Measurements from ENCODE around the gene IMPDH2.

IMPDH2 gene

DNA sequence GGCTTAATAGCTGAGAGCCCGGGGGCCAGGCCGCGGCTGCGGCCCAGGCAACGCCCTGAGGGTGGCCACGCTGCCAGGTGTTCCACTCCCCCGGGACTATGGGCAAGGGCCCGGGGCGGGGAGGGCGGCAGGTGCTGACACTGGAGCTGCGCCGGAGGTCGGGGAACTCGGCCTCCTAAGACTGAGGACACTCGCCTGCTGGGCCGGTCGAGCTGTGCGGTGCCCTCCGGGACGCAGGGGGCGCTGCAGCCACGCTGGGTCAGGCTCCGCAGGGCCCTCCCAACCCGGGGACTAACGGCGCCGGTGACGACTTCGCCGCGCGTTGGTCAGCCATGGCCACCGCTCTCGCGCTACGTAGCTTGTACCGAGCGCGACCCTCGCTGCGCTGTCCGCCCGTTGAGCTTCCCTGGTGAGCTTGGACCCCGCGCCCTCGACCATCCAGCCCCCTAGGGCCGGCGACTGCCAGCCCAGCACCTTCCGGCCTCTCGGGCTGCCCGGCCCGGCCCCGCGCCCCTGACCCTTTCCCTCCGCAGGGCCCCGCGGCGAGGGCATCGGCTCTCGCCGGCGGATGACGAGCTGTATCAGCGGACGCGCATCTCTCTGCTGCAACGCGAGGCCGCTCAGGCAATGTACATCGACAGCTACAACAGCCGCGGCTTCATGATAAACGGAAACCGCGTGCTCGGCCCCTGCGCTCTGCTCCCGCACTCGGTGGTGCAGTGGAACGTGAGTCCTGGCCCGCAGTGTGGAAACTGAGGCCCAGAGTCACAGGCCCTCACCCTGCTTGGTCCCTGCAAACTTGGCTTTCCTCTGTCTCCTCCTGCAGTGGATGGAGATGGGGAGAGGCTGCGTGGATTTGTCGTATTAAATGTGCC lies 7.1 kb downstream of the IMPDH2 start, which contains the start of gene NDUFAF3:
Gene NDUFAF3, plus strand, starts transcription at position 309 of the 875 bp plus-strand sequence. Its CDS starts 24 bp downstream, at position 333.
- Histone ChIP-seq H3K27ac (ENCODE audit: insufficient read depth, low read depth, low read length, poor library complexity, severe bottlenecking) (peak within 1 kb of the TSS; percentile 97), H3K4me1 (ENCODE audit: control insufficient read depth, insufficient read depth, low read length) (peaks cover 18% of the 10 kb centered on the region), H3K9me3 (ENCODE audit: control insufficient read depth, low read length) (no peaks in the 10 kb centered on the region), H3K27me3 (ENCODE audit: control insufficient read depth, insufficient read depth, low read length, poor library complexity, severe bottlenecking) (no peaks in the 10 kb centered on the region), H3K36me3 (ENCODE audit: control insufficient read depth, insufficient read depth, low read length) (peaks cover 26% of the 10 kb centered on the region), H3K4me3 (ENCODE audit: insufficient read depth, low read depth, low read length) (peak within 1 kb of the TSS; percentile 97)
- 0% methylated on average over 83 of the region's 83 CpGs for WGBS, 2 experiments

DNA sequence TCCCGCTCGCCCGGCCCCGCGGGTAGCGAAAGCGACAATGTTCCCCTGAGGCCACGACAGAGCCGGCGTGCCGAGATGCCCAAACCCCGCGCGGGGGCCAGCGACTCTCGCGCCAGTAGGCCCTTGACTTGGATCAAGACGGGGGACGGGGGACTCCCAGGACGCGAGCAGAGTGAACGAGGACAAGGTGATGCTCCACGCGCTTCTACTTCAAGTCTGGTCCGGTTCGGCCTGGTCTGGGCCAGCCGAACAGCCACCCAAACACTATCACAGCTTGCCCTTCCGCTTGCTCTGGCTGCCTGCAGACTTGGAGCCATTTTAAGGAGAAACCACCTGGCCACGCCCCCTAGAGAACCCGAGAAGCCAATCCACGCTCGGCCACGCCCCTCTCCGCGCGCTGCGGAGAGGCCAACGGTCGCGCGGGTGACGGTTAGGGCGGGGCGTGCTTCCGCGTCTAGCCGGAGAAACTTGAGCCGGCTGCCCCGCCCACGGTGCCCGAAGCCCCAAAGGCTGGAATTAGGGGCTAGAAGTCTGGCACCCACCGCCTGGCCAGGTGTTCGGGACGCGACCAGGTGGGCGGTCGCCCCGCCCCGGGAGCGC lies 7.9 kb downstream of the IMPDH2 start:
- H3K27ac ChIP-seq (ENCODE audit: insufficient read depth, low read depth, low read length, poor library complexity, severe bottlenecking) = peak overlapping the region; percentile 97
- no peaks in the 10 kb centered on the region for H3K9me3 ChIP-seq (ENCODE audit: control insufficient read depth, low read length)
- WGBS, 2 experiments = 0 to 1% methylated on average over 60 of the region's 60 CpGs
- no peaks in the 10 kb centered on the region for H3K27me3 ChIP-seq (ENCODE audit: control insufficient read depth, insufficient read depth, low read length, poor library complexity, severe bottlenecking)
- peak overlapping the region; percentile 97 for H3K4me3 ChIP-seq (ENCODE audit: insufficient read depth, low read depth, low read length)
- H3K36me3 ChIP-seq (ENCODE audit: control insufficient read depth, insufficient read depth, low read length) = peaks cover 27% of the 10 kb centered on the region
- H3K4me1 ChIP-seq (ENCODE audit: control insufficient read depth, insufficient read depth, low read length) = peaks cover 18% of the 10 kb centered on the region

DNA sequence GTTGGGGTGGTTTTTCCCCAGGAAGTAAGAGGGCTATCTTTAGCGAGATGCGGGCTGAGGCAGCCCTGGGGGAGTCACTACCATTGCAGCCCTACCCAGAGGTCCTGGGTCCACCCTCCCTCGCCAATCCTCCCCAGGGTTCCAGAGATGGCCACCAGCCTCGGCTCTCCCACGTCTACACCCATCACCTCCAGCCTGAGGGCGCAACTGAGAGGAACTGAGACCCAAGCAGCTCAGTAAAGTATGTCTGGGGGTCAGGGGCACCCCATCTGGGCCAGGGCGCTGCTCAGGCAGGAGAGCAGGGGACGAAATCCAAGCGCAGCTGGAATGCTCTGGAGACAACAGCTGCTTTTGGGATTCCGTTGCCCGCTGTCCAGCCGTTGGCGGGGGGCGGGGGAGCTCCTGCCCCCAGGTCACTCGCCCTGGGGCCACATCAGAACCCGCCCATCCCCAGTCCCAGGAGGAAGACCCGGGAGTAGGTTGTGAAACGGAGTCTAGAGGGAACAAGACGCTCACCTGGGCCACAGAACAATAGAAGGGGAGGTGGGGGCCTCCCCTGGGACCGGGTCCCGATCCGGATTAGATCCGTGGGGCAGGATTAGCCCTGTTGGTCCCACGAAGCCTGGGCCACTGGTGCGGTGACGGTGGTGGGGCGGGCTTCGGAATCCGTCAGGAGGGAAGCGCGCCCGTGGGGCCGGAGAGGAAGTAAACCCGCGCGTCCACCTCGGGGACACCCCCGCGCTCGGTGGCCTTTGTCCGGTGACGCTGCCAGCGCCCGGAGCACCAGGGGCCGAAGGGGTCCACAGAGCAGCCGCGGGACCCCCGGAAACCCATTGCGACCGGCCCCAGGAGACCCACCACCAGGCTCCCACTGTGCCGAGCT lies 8.6 kb downstream of the IMPDH2 start:
- H3K27me3 ChIP-seq (ENCODE audit: control insufficient read depth, insufficient read depth, low read length, poor library complexity, severe bottlenecking) = no peaks in the 10 kb centered on the region
- no peaks in the 10 kb centered on the region for H3K9me3 ChIP-seq (ENCODE audit: control insufficient read depth, low read length)
- peak overlapping the region; percentile 97 for H3K4me3 ChIP-seq (ENCODE audit: insufficient read depth, low read depth, low read length)
- peak overlapping the region; percentile 97 for H3K27ac ChIP-seq (ENCODE audit: insufficient read depth, low read depth, low read length, poor library complexity, severe bottlenecking)
- peaks cover 18% of the 10 kb centered on the region for H3K4me1 ChIP-seq (ENCODE audit: control insufficient read depth, insufficient read depth, low read length)
- WGBS, 2 experiments = 4 to 5% methylated on average over 51 of the region's 51 CpGs
- peaks cover 32% of the 10 kb centered on the region for H3K36me3 ChIP-seq (ENCODE audit: control insufficient read depth, insufficient read depth, low read length)

DNA sequence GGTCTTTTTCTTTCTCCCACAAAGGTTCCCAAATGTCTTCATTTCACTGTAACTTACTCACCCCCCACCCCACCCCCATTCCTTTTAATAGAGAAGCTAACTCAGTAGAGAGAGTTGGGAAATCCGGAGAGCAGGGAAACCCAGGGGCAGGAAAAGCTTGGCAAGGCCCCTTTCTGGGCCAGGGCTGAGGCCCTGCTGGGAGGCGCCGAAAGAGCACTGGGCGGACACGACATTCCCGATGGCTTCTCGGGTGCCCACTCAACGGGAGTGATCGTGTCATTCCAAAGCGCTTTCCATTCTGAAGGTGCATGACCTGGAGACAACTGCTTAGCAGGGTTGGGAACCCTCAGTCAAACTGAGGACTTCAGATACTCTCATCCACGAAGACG lies 9.3 kb downstream of the IMPDH2 start:
- H3K4me3 ChIP-seq (ENCODE audit: insufficient read depth, low read depth, low read length) = peak overlapping the region; percentile 97
- H3K27ac ChIP-seq (ENCODE audit: insufficient read depth, low read depth, low read length, poor library complexity, severe bottlenecking) = no peak overlapping the region
- H3K27me3 ChIP-seq (ENCODE audit: control insufficient read depth, insufficient read depth, low read length, poor library complexity, severe bottlenecking) = no peaks in the 10 kb centered on the region
- no peaks in the 10 kb centered on the region for H3K9me3 ChIP-seq (ENCODE audit: control insufficient read depth, low read length)
- 67 to 73% methylated on average over 12 of the region's 12 CpGs for WGBS, 2 experiments
- peaks cover 18% of the 10 kb centered on the region for H3K4me1 ChIP-seq (ENCODE audit: control insufficient read depth, insufficient read depth, low read length)
- peaks cover 35% of the 10 kb centered on the region for H3K36me3 ChIP-seq (ENCODE audit: control insufficient read depth, insufficient read depth, low read length)

DNA sequence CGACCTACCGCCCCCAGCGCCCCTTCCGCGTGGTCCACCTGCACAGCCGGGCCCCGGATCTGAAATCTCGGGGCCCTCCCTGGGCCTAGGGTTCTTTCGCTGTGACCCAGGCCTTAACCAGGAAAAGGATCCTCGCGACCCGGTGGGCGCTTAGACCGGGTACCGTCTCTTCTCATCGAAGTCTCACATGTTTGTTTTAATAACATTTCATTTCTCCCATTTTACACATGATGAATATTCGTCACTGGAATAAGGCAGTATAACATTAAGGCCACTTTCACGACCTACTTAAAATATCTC lies 10.5 kb downstream of the IMPDH2 start:
- H3K4me3 ChIP-seq (ENCODE audit: insufficient read depth, low read depth, low read length) = peak overlapping the region; percentile 90
- H3K27me3 ChIP-seq (ENCODE audit: control insufficient read depth, insufficient read depth, low read length, poor library complexity, severe bottlenecking) = no peaks in the 10 kb centered on the region
- H3K4me1 ChIP-seq (ENCODE audit: control insufficient read depth, insufficient read depth, low read length) = peaks cover 18% of the 10 kb centered on the region
- 9 to 11% methylated on average over 18 of the region's 18 CpGs for WGBS, 2 experiments
- peak overlapping the region; percentile 50 for H3K27ac ChIP-seq (ENCODE audit: insufficient read depth, low read depth, low read length, poor library complexity, severe bottlenecking)
- peaks cover 34% of the 10 kb centered on the region for H3K36me3 ChIP-seq (ENCODE audit: control insufficient read depth, insufficient read depth, low read length)
- no peaks in the 10 kb centered on the region for H3K9me3 ChIP-seq (ENCODE audit: control insufficient read depth, low read length)

DNA sequence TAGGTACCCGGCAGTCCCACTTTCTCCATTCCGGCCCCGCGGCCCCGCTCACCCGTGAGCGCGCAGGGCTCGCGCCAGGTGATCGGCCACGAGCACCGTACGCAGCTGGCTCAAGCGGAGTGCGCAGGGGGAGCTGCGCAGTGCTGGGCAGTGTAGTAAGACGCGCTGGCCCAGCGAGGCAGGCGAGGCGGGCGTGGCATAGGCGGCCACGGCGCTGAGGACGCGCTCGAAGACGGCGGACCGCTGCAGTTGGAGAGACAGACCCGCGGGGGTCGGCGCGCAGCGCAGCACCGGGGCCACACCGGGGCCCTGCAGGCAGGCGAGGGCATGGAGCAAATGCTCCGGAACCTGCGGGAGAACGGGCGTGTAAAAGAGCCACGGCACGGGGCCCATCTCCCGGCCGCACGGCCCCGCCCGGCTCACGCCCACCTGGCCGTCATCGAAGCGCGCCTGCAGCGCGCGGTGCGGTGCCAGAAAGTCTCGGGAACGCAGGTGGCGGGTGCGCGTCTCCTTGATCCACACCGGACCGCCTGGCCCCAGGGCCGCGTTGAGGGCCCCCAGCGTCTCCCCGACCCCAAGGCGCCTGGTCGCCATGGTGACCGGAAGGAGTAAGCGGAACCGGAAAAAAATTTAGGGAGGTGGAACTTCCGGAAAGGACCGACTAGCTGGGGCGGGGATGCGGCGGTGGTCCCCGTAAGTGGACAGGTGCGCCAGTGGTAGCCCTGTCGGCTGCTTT lies 11.1 kb downstream of the IMPDH2 start, which contains the start of gene DALRD3:
Gene DALRD3, minus strand, starts transcription at position 610 of the 736 bp plus-strand sequence. Its CDS starts 16 bp downstream, at position 594.
- no peaks in the 10 kb centered on the region for H3K27me3 ChIP-seq (ENCODE audit: control insufficient read depth, insufficient read depth, low read length, poor library complexity, severe bottlenecking)
- H3K4me3 ChIP-seq (ENCODE audit: insufficient read depth, low read depth, low read length) = peak within 1 kb of the TSS; percentile 90
- H3K36me3 ChIP-seq (ENCODE audit: control insufficient read depth, insufficient read depth, low read length) = peaks cover 33% of the 10 kb centered on the region
- no peaks in the 10 kb centered on the region for H3K9me3 ChIP-seq (ENCODE audit: control insufficient read depth, low read length)
- peak within 1 kb of the TSS; percentile 50 for H3K27ac ChIP-seq (ENCODE audit: insufficient read depth, low read depth, low read length, poor library complexity, severe bottlenecking)
- H3K4me1 ChIP-seq (ENCODE audit: control insufficient read depth, insufficient read depth, low read length) = peaks cover 14% of the 10 kb centered on the region
- WGBS, 2 experiments = 1% methylated on average over 85 of the region's 85 CpGs

DNA sequence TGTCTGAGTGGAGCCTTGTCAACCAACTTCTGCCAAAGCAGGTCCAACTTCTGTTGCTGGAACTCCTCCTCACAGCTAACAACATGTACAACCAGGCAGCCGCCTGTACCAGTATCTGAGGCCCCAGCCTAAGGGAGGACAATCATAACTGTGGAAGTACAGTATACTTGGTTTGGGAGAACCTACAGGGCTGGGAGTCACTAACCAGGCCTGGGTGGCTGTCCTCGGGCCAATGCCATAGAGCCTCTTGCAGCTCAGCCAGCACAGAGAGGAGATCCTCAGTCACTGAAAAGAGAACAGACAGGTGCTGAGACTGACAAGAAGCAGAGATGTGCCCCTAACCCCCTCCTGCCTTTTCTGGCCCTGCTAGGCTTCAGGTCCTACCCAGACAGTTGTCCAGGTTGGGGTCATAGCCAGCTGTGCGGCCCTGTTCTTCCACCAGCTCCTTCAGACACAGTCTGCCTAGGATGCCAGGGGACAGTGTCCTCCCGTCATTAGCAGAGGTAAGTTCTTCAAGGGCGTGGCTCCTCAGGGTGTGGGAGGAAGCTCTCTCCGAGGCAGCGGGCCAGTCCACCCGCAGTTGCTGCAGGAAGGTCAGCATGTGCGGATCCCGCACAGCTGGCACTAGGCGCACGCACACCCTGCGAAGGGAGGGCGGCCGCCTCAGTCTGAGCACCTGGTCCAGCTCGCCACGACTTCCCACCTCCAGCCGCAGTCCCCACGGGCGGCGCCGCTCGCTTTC lies 11.8 kb downstream of the IMPDH2 start:
- H3K27ac ChIP-seq (ENCODE audit: insufficient read depth, low read depth, low read length, poor library complexity, severe bottlenecking) = no peak overlapping the region
- H3K4me1 ChIP-seq (ENCODE audit: control insufficient read depth, insufficient read depth, low read length) = peaks cover 9% of the 10 kb centered on the region
- no peaks in the 10 kb centered on the region for H3K9me3 ChIP-seq (ENCODE audit: control insufficient read depth, low read length)
- peaks cover 33% of the 10 kb centered on the region for H3K36me3 ChIP-seq (ENCODE audit: control insufficient read depth, insufficient read depth, low read length)
- H3K4me3 ChIP-seq (ENCODE audit: insufficient read depth, low read depth, low read length) = peak overlapping the region; percentile 90
- 20 to 21% methylated on average over 23 of the region's 23 CpGs for WGBS, 2 experiments
- no peaks in the 10 kb centered on the region for H3K27me3 ChIP-seq (ENCODE audit: control insufficient read depth, insufficient read depth, low read length, poor library complexity, severe bottlenecking)

DNA sequence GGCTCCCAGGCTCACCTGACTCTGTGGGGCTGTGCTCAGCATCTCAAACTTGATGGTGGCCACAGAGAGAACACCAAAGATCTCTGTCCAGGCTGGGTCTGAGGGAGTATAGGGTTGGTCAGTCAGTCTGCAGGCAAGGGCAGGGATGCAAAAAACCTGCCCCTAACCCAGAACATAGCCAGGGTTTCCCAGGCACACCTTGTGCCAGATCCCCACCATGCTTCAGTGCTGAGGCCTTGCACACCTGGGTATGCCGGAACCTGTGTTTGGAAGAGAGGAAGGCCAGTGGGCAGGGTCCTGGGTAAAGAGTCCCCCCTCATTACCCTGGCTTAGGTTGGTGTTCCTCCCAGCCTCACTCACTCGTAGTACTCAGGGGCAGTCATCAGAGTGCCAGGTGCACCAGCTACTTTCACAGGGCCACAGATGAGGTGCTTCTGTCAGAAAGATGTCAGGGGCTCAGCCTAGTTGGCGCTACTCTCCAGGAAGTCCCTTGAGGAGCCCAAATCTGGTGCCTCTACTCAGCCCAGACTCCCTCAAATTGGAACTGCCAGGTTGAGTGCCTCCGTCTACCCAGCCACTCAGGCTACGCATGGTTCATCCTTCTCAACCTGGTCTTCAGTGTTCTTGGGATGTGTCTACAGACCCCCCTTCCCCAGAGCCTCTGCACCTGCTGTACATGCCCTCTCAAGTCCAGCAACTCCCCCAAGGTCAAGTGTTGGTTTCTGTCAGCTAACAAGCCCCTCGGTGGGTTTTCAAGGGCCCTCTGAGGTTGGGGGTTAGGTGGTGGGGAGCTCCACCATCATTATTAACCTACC lies 12.6 kb downstream of the IMPDH2 start:
- Histone ChIP-seq H3K9me3 (ENCODE audit: control insufficient read depth, low read length) (no peaks in the 10 kb centered on the region), H3K27ac (ENCODE audit: insufficient read depth, low read depth, low read length, poor library complexity, severe bottlenecking) (no peak overlapping the region), H3K4me1 (ENCODE audit: control insufficient read depth, insufficient read depth, low read length) (peaks cover 9% of the 10 kb centered on the region), H3K36me3 (ENCODE audit: control insufficient read depth, insufficient read depth, low read length) (peaks cover 40% of the 10 kb centered on the region), H3K27me3 (ENCODE audit: control insufficient read depth, insufficient read depth, low read length, poor library complexity, severe bottlenecking) (no peaks in the 10 kb centered on the region), H3K4me3 (ENCODE audit: insufficient read depth, low read depth, low read length) (no peak overlapping the region)
- 94 to 96% methylated on average over 5 to 6 of the region's 6 CpGs for WGBS, 2 experiments

Data from ectodermal cell (in vitro differentiated cells).